ENCODE results near the gene MYMK.

MYMK gene

GRCh38 chr9:133485531-133486260, 39.1 kb downstream of the MYMK start:
- DNase-seq (ENCODE audit: low read depth in 3 of 3): no peak

GRCh38 chr9:133484671-133485437, 39.9 kb downstream of the MYMK start:
- DNase-seq (ENCODE audit: low read depth in 3 of 3): no peak

GRCh38 chr9:133483611-133484010, 41.1 kb downstream of the MYMK start:
- no peak for DNase-seq (ENCODE audit: low read depth in 3 of 3)

- peak; percentile 64 to 70 (median 66) for DNase-seq (ENCODE audit: low read depth in 3 of 3)
Observed at GRCh38 chr9:133478851-133479711, 45.7 kb downstream of the MYMK start, which contains the start of gene SLC2A6. Gene SLC2A6, minus strand, starts transcription at chr9:133479099. Its CDS starts 40 bp downstream, at chr9:133479059.

GRCh38 chr9:133477992-133478850, 46.5 kb downstream of the MYMK start:
- no peak for DNase-seq (ENCODE audit: low read depth in 3 of 3)

- no peak for DNase-seq (ENCODE audit: low read depth in 3 of 3)
Observed at GRCh38 chr9:133477461-133477860, 47.3 kb downstream of the MYMK start.

GRCh38 chr9:133476941-133477340, 47.8 kb downstream of the MYMK start:
- DNase-seq (ENCODE audit: low read depth in 3 of 3): no peak

GRCh38 chr9:133476036-133476931, 48.5 kb downstream of the MYMK start:
- no peak for DNase-seq (ENCODE audit: low read depth in 3 of 3)

GRCh38 chr9:133475292-133476012, 49.3 kb downstream of the MYMK start:
- no peak for DNase-seq (ENCODE audit: low read depth in 3 of 3)

- DNase-seq (ENCODE audit: low read depth in 3 of 3): no peak
Observed at GRCh38 chr9:133474853-133475252, 49.9 kb downstream of the MYMK start.

GRCh38 chr9:133474215-133474614, 50.5 kb downstream of the MYMK start:
- no peak for DNase-seq (ENCODE audit: low read depth in 3 of 3)

GRCh38 chr9:133473743-133474142, 51.0 kb downstream of the MYMK start:
- DNase-seq (ENCODE audit: low read depth in 3 of 3): no peak

GRCh38 chr9:133472753-133473378, 51.9 kb downstream of the MYMK start:
- DNase-seq (ENCODE audit: low read depth in 3 of 3): no peak

GRCh38 chr9:133472277-133472645, 52.5 kb downstream of the MYMK start:
- DNase-seq (ENCODE audit: low read depth in 3 of 3): no peak

- no peak for DNase-seq (ENCODE audit: low read depth in 3 of 3)
Observed at GRCh38 chr9:133471551-133472276, 53.0 kb downstream of the MYMK start.

GRCh38 chr9:133470988-133471387, 53.8 kb downstream of the MYMK start:
- no peak for DNase-seq (ENCODE audit: low read depth in 3 of 3)

- no peak for DNase-seq (ENCODE audit: low read depth in 3 of 3)
Observed at GRCh38 chr9:133470427-133470924, 54.3 kb downstream of the MYMK start.

- no peak for DNase-seq (ENCODE audit: low read depth in 3 of 3)
Observed at GRCh38 chr9:133468777-133469421, 55.9 kb downstream of the MYMK start.
